ENCODE data around the gene CSTB.

GRCh38 chr21:43777953-43778352 is 1.8 kb upstream of the CSTB start:
- TF ChIP-seq ZNF398 (tag by site-specific recombination; IDR thresholded peaks at IDR 0.05) = no peak
- no peak for TF ChIP-seq ZBTB7A (tag by site-specific recombination; IDR thresholded peaks at IDR 0.05; ENCODE audit: low read depth)
- no peak for TF ChIP-seq CTCF (tag by site-specific recombination; IDR thresholded peaks at IDR 0.05)
- TF ChIP-seq ZBTB21 (tag by site-specific recombination; IDR thresholded peaks at IDR 0.05) = no peak
- no peak for TF ChIP-seq MZF1 (tag by site-specific recombination; IDR thresholded peaks at IDR 0.05; ENCODE audit: borderline replicate concordance)
- TF ChIP-seq BCL6B (tag by site-specific recombination; IDR thresholded peaks at IDR 0.05) = no peak
- no peak for TF ChIP-seq ZNF707 (tag by site-specific recombination; IDR thresholded peaks at IDR 0.05)
